ENCODE results near the gene REEP1.

DNA sequence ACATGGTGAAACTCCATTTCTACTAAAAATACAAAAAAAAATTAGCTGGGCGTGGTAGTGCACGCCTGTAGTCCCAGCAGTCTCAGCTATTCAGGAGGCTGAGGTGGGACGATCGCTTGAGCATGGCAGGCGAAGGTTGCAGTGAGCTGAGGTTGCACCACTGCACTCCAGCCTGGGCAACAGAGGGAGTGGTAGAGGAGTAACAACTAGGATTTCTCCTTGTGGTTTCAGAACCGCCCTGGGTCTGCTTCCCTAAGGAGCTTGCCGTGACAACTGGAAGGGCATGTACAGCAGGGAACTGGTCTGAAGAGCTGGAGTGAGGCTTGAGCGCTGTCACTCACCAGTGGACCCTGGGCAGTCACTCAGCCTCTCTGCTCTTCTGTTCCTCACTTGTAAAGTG, 29.1 kb downstream of the REEP1 start:
- no peak for TF ChIP-seq POLR2AphosphoS5 (IDR thresholded peaks at IDR 0.05; ENCODE audit: low read depth, low read length)
- TF ChIP-seq, protein P1, sequence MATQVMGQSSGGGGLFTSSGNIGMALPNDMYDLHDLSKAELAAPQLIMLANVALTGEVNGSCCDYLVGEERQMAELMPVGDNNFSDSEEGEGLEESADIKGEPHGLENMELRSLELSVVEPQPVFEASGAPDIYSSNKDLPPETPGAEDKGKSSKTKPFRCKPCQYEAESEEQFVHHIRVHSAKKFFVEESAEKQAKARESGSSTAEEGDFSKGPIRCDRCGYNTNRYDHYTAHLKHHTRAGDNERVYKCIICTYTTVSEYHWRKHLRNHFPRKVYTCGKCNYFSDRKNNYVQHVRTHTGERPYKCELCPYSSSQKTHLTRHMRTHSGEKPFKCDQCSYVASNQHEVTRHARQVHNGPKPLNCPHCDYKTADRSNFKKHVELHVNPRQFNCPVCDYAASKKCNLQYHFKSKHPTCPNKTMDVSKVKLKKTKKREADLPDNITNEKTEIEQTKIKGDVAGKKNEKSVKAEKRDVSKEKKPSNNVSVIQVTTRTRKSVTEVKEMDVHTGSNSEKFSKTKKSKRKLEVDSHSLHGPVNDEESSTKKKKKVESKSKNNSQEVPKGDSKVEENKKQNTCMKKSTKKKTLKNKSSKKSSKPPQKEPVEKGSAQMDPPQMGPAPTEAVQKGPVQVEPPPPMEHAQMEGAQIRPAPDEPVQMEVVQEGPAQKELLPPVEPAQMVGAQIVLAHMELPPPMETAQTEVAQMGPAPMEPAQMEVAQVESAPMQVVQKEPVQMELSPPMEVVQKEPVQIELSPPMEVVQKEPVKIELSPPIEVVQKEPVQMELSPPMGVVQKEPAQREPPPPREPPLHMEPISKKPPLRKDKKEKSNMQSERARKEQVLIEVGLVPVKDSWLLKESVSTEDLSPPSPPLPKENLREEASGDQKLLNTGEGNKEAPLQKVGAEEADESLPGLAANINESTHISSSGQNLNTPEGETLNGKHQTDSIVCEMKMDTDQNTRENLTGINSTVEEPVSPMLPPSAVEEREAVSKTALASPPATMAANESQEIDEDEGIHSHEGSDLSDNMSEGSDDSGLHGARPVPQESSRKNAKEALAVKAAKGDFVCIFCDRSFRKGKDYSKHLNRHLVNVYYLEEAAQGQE (IDR thresholded peaks at IDR 0.05; ENCODE audit: insufficient read depth in 1 of 2, low read depth in 2 of 2, low read length in 2 of 2), result no peak
- no peak for TF ChIP-seq TAF1 (IDR thresholded peaks at IDR 0.05; ENCODE audit: borderline replicate concordance, insufficient read depth, low read length)
- no peak for TF ChIP-seq SIN3A (IDR thresholded peaks at IDR 0.05; ENCODE audit: borderline replicate concordance, insufficient read depth, low read length)
- no peak for TF ChIP-seq FOXP2 (optimal IDR thresholded peaks at IDR 0.05; ENCODE audit: borderline replicate concordance, extremely low read depth, extremely low read length, insufficient read depth)

Measured in PFSK-1 (cell line).